ENCODE results near the gene AADAC.
"Not testable (repeated sequence)": the region's sequence is repeated elsewhere in the genome, so short reads cannot be mapped to it uniquely, and the experiment has no call there.

AADAC gene

DNA sequence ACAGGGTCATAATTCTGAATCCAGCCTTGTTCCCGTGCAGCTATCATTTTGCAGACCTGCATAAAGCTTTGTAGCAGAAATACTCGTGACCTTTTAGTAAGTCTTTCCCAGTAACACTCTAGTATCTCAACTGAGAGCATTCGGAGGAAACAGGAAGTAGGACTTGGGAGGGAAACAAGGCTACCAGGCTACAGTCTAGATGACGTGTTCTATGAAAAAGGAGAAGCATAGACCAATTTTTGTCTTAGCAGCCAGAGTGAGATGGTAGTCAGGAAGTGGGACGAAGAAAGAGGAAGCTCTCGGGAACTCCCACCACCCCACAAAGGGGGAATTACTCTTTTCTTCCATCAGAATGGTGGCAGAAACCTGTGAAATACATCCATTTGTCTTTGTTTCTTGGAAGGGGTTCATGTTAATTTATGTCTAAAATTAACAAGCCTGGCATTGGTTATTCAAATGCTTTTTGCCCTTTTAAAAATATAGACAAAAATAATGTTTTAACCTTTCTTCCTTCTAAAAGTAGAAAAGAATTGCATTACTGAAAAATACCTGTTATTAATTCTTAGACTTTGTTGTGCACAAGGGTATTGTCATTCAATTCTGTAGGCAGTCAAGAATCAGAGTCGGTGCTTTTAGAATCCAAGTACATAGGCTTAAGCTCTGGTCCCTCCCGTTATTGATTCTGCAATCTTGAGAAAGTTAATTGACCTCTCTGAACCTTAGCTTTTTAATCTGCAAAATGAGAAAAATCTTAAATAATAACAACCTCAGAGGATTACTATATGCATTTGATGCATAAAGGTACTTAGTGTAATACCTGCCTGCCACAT, 57.9 kb downstream of the AADAC start:
- TF ChIP-seq, protein P1, sequence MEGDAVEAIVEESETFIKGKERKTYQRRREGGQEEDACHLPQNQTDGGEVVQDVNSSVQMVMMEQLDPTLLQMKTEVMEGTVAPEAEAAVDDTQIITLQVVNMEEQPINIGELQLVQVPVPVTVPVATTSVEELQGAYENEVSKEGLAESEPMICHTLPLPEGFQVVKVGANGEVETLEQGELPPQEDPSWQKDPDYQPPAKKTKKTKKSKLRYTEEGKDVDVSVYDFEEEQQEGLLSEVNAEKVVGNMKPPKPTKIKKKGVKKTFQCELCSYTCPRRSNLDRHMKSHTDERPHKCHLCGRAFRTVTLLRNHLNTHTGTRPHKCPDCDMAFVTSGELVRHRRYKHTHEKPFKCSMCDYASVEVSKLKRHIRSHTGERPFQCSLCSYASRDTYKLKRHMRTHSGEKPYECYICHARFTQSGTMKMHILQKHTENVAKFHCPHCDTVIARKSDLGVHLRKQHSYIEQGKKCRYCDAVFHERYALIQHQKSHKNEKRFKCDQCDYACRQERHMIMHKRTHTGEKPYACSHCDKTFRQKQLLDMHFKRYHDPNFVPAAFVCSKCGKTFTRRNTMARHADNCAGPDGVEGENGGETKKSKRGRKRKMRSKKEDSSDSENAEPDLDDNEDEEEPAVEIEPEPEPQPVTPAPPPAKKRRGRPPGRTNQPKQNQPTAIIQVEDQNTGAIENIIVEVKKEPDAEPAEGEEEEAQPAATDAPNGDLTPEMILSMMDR (IDR thresholded peaks at IDR 0.05; ENCODE audit: low read depth, low read length): no peak
- no peak for DNase-seq (ENCODE audit: extremely low read depth, low read depth)

DNA sequence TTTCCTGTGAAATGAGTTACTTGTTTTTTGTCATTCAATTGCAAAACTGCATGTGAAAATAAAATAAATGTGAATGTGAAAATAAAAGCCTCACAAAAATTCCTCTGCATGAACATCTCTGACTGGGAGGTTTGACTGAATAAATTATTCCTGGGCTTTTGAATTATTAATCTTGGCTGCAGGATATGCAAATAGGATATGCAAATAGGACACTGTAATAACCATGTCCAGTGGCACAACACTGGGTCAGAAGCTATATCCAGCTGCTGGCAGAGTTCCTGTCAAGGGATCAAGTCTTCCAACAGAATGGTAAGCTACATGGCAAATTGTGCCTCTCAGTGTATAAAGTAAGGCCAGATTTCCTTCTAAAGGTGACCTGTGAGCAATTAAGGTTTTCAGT, 59.5 kb downstream of the AADAC start, which contains the start of gene SUCNR1:
SUCNR1 (plus strand) TSS at position 246 of the 400 bp plus-strand sequence. CDS start 6,250 bp downstream, outside the sequence.
- DNase-seq (ENCODE audit: extremely low read depth, low read depth): no peak
- TF ChIP-seq, protein P1 (IDR thresholded peaks at IDR 0.05; ENCODE audit: low read depth, low read length): no peak

DNA sequence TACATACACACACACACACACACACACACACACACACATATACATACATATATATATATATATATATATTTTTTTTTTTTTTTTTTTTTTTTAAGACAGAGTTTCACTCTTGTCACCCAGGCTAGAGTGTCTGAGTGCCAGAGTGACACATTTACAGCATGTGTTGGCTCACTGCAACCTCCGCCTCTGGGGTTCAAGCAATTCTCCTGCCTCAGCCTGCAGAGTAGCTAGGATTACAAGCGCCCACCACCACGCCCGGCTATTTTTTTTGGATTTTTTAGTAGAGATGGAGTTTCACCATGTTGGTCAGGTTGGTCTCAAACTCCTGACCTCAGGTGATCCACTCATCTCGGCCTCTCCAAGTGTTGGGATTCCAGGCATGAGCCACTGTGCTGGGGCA, 60.2 kb downstream of the AADAC start:
- DNase-seq (ENCODE audit: extremely low read depth, low read depth): not testable (repeated sequence)

GRCh38 chr3:151875759-151876158, 61.8 kb downstream of the AADAC start:
- TF ChIP-seq, protein P1 (IDR thresholded peaks at IDR 0.05; ENCODE audit: low read depth, low read length): no peak
- DNase-seq (ENCODE audit: extremely low read depth, low read depth): no peak

- TF ChIP-seq, protein P1 (IDR thresholded peaks at IDR 0.05; ENCODE audit: low read depth, low read length): no peak
- no peak for DNase-seq (ENCODE audit: extremely low read depth, low read depth)
Measured at GRCh38 chr3:151877269-151877668, 63.4 kb downstream of the AADAC start.

All from AG09319 (cell line).